HepG2 (cell line): ENCODE measurements around the gene NKD2. TPM values are rescaled to one million over a fixed set of nuclear protein-coding genes. Genes with fewer than 3 reads are reported as not detected.

ENCODE experiments used
- ATAC-seq: fragments of 200-7000 bp; cut with Tn5 transposase; 3 replicates; pipeline ENCODE4 v1.9.1; 2020; ENCODE audit warnings: mild to moderate bottlenecking, moderate library complexity
- BruUV-seq: library from RNA; stranded (reverse); fragments of 400-500 nt; replicated peaks from 2 replicates; lab custom pipeline; 2021; lab: Mats Ljungman, UMichigan
- CTCF ChIA-PET: fragments of 300-600 bp; formaldehyde crosslinking; extraction: SDS; loops from one replicate; lab custom pipeline; 2021; ENCODE audit warnings: low total read pairs, inconsistent platforms, low intra/inter-chr PET ratio; lab: Yijun Ruan, JAX
- POLR2A ChIA-PET: fragments of 350-600 bp; sonication (Branson Sonifier 250); formaldehyde crosslinking; loops from one replicate; lab custom pipeline; 2020; ENCODE audit warnings: antibody characterized with exemption, inconsistent platforms; lab: Yijun Ruan, JAX
- DNase-seq: peaks from one replicate; pipeline ENCODE4 v3.0.0-alpha.2; 2015; ENCODE audit warnings: low spot score
- FAIRE-seq: peaks from 3 replicates; lab custom pipeline; 2011; peaks lifted over from hg19 to GRCh38; lab: Jason Lieb, UNC
- H2AFZ ChIP-seq: one replicate; pipeline ENCODE4 v1.6.1; 2011; ENCODE audit warnings: low read length, inconsistent platforms
- H3K27ac ChIP-seq: fragments of 300-600 bp; 3 replicates; pipeline ENCODE4 v1.8.0; 2011; ENCODE audit warnings: mixed run types, mild to moderate bottlenecking, mixed read lengths, low read length, inconsistent platforms; ENCODE audit not compliant: insufficient read depth; ENCODE audit errors: extremely low read length
- H3K27me3 ChIP-seq, 2 experiments: fragments of 200-600 bp in 1 of 2; 2 replicates in 1 of 2; 3 replicates in 1 of 2; pipeline versions ENCODE4 v1.6.0 to v1.8.0; 2011; ENCODE audit warnings: low read length in 2 of 2, mild to moderate bottlenecking in 2 of 2, moderate library complexity in 2 of 2, inconsistent platforms in 1 of 2; ENCODE audit not compliant: insufficient read depth in 2 of 2, control insufficient read depth in 1 of 2
- H3K36me3 ChIP-seq, 2 experiments: fragments of 200-600 bp in 1 of 2; replicated peaks in 1 of 2; 2 replicates in 1 of 2; 3 replicates in 1 of 2; pipeline versions ENCODE4 v1.5.1 to v1.8.0; 2011; ENCODE audit warnings: low read length in 2 of 2, inconsistent platforms in 1 of 2; ENCODE audit not compliant: insufficient read depth in 2 of 2, control insufficient read depth in 1 of 2
- H3K4me1 ChIP-seq: 2 replicates; pipeline ENCODE4 v1.5.1; 2012; ENCODE audit warnings: low read length, inconsistent platforms; ENCODE audit not compliant: insufficient read depth
- H3K4me2 ChIP-seq: 2 replicates; pipeline ENCODE4 v1.6.0; 2011; ENCODE audit warnings: low read depth, low read length, inconsistent platforms
- H3K4me3 ChIP-seq, 3 experiments: fragments of 200-600 bp in 1 of 3; sonication (generic), shearing (Covaris generic) in 1 of 3; replicated peaks in 1 of 3; 2 replicates each; pipeline ENCODE4 v1.5.1; 2011 to 2016; ENCODE audit warnings: low read length in 3 of 3, inconsistent platforms in 2 of 3, low read depth in 2 of 3, mild to moderate bottlenecking in 2 of 3, control low read depth in 1 of 3, mixed read lengths in 1 of 3; ENCODE audit not compliant: insufficient read depth in 1 of 3
- H3K79me2 ChIP-seq: one replicate; pipeline ENCODE4 v1.6.1; 2011; ENCODE audit warnings: low read length, inconsistent platforms; ENCODE audit not compliant: insufficient read depth
- H3K9ac ChIP-seq: 2 replicates; pipeline ENCODE4 v1.6.0; 2011; ENCODE audit warnings: mild to moderate bottlenecking, low read depth, low read length, inconsistent platforms; ENCODE audit not compliant: insufficient read depth
- H3K9me3 ChIP-seq: 2 replicates; pipeline ENCODE4 v1.5.1; 2012; ENCODE audit warnings: mild to moderate bottlenecking, low read length
- H4K20me1 ChIP-seq: 2 replicates; pipeline ENCODE4 v1.6.0; 2011; ENCODE audit warnings: inconsistent platforms, mild to moderate bottlenecking, low read length, moderate library complexity; ENCODE audit not compliant: insufficient read depth
- ATF5 ChIP-seq: sonication (generic); formaldehyde crosslinking; IDR thresholded peaks from 2 replicates; pipeline ENCODE4 v1.4.0; 2020; ENCODE audit warnings: mild to moderate bottlenecking, low read depth, missing genetic modification reagents
- EZH2 ChIP-seq: conservative IDR thresholded peaks from 2 replicates; pipeline ENCODE4 v1.6.1; 2012; ENCODE audit warnings: mild to moderate bottlenecking, low read depth, low read length, moderate library complexity
- GABPA ChIP-seq, 2 experiments: IDR thresholded peaks; 2 replicates each; pipeline ENCODE4 v1.6.1; 2011 to 2016; ENCODE audit warnings: low read depth in 2 of 2, low read length in 1 of 2, missing biosample characterization in 1 of 2, missing genetic modification characterization in 1 of 2
- IRF2 ChIP-seq: IDR thresholded peaks from 2 replicates; pipeline ENCODE4 v1.6.1; 2018; ENCODE audit warnings: missing genetic modification reagents, missing compliant biosample characterization
- KLF9 ChIP-seq: IDR thresholded peaks from 2 replicates; pipeline ENCODE4 v1.6.1; 2016; ENCODE audit warnings: low read depth
- RNF2 ChIP-seq: fragments of 450-650 bp; conservative IDR thresholded peaks from 2 replicates; pipeline ENCODE4 v1.6.1; 2016; ENCODE audit warnings: low read depth
- SETDB1 ChIP-seq: sonication (generic); formaldehyde crosslinking; IDR thresholded peaks from 2 replicates; pipeline ENCODE4 v1.5.1; 2020; ENCODE audit warnings: missing genetic modification reagents, mild to moderate bottlenecking, borderline replicate concordance
- ZIK1 ChIP-seq: sonication (generic); formaldehyde crosslinking; IDR thresholded peaks from 2 replicates; pipeline ENCODE4 v1.5.0; 2020; ENCODE audit warnings: mild to moderate bottlenecking, low read depth, missing genetic modification reagents, borderline replicate concordance
- ZNF558 ChIP-seq: sonication (generic); formaldehyde crosslinking; IDR thresholded peaks from 2 replicates; pipeline ENCODE4 v1.9.0; 2022; ENCODE audit warnings: mild to moderate bottlenecking, missing genetic modification reagents, borderline replicate concordance
- WGBS: methylation state at CpG from one replicate; pipeline ENCODE4 v1.1.6; 2017; ENCODE audit warnings: low lambda C conversion rate; 5-methylcytosine and 5-hydroxymethylcytosine counted together
- in situ Hi-C: cut with HindIII; loops from 2 replicates; pipeline ENCODE4 v1.10.0; 2017; ENCODE audit warnings: low pct_unique_long_range_greater_than_20kb; ENCODE audit not compliant: extremely low pct_ligation_motif_present
- intact Hi-C: fragments of 100-400 bp; cut with micrococcal nuclease; formaldehyde crosslinking; loops from one replicate; pipeline ENCODE4 v1.10.0; 2022; ENCODE audit not compliant: unreplicated experiment
- polyA plus RNA-seq, 8 experiments: library from polyadenylated mRNA; depleted of rRNA in 3 of 8; stranded (reverse) in 7 of 8; unstranded in 1 of 8; fragments of >200 nt; fragmentation: Illumina TruSeq in 4 of 8; extraction: Trizol in 4 of 8; gene quantifications; 2 replicates each; pipeline versions ENCODE4 v1.2.1 to v1.2.3, GENCODE V29; 2011 to 2016; ENCODE audit warnings: low read depth in 4 of 8, missing spikeins in 1 of 8, mixed read lengths in 1 of 8; ENCODE audit not compliant: insufficient read depth in 1 of 8
- total RNA-seq, 5 experiments: library from RNA; depleted of rRNA; stranded (reverse); fragments of >200 nt; fragmentation: Illumina TruSeq; extraction: Trizol; gene quantifications; 2 replicates each; pipeline ENCODE4 v1.2.3, GENCODE V29; 2016; ENCODE audit warnings: low read depth in 1 of 5
- TF ChIP-seq, protein P1 (sequence below): sonication (generic); formaldehyde crosslinking; IDR thresholded peaks from 2 replicates; pipeline ENCODE4 v1.4.0; 2020; ENCODE audit warnings: missing genetic modification reagents, mild to moderate bottlenecking, borderline replicate concordance
- TF ChIP-seq, protein P2 (sequence below): sonication (generic); formaldehyde crosslinking; IDR thresholded peaks from 2 replicates; pipeline ENCODE4 v1.5.1; 2020; ENCODE audit warnings: missing genetic modification reagents, mild to moderate bottlenecking, borderline replicate concordance

NKD2 gene
- total and polyA plus RNA-seq, 2 of the 13 experiments (the other 11 are each of a cell fraction or from before 2014, with no cell fraction given): 0.53 to 0.82 TPM

DNA sequence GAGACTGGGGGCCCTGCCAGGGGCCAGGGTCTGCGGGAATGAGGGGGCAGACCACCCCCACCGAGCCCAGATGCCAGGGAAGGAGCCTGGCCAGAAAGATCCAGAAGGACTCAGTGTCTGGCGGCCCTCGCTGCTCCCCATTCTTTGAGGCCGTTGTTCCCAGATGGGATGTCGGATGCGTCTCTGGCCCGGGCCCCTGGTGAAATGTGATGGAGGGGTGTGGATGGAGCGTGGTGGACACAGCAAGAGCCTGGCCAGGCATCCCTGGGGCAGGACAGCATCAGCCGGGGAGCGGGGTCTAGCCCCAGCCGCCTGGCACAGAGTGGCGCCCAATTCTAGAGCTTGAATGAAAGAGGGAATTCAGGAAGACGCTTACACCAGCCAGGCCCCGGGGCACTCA, 46.2 kb upstream of the NKD2 start:
- POLR2A ChIA-PET: no interaction called here
- 32% methylated on average over 5 of the region's 15 CpGs for WGBS

More for the DNA sequence above, 46.2 kb upstream of the NKD2 start:
- CTCF ChIA-PET: no interaction called here
- Histone ChIP-seq H4K20me1 (no peaks in the 10 kb centered on the region), H3K4me3 (no peak overlapping the region), H2AFZ (no peak overlapping the region), H3K27ac (no peak overlapping the region), H3K27me3 (peaks cover 7 to 71% of the 10 kb centered on the region in 2 experiments; a peak in 4 of 5 replicates), H3K9ac (no peak overlapping the region), H3K4me1 (peaks cover 21% of the 10 kb centered on the region), H3K79me2 (no peaks in the 10 kb centered on the region), H3K36me3 (no peaks in the 10 kb centered on the region), H3K4me2 (no peak overlapping the region), H3K9me3 (no peaks in the 10 kb centered on the region)
- no peak for FAIRE-seq
- no peak for ATAC-seq
- no peak for DNase-seq
- in situ Hi-C loops (no loop called here), intact Hi-C loops (no loop called here)
- BruUV-seq: no TSS peak
- TF ChIP-seq ZIK1 (CRISPR knock-in tag): no peak
- TF ChIP-seq SETDB1 (CRISPR knock-in tag): no peak
- TF ChIP-seq, protein P1, sequence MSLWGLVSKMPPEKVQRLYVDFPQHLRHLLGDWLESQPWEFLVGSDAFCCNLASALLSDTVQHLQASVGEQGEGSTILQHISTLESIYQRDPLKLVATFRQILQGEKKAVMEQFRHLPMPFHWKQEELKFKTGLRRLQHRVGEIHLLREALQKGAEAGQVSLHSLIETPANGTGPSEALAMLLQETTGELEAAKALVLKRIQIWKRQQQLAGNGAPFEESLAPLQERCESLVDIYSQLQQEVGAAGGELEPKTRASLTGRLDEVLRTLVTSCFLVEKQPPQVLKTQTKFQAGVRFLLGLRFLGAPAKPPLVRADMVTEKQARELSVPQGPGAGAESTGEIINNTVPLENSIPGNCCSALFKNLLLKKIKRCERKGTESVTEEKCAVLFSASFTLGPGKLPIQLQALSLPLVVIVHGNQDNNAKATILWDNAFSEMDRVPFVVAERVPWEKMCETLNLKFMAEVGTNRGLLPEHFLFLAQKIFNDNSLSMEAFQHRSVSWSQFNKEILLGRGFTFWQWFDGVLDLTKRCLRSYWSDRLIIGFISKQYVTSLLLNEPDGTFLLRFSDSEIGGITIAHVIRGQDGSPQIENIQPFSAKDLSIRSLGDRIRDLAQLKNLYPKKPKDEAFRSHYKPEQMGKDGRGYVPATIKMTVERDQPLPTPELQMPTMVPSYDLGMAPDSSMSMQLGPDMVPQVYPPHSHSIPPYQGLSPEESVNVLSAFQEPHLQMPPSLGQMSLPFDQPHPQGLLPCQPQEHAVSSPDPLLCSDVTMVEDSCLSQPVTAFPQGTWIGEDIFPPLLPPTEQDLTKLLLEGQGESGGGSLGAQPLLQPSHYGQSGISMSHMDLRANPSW (CRISPR knock-in tag): no peak
- TF ChIP-seq IRF2 (CRISPR knock-in tag): no peak
- TF ChIP-seq GABPA (IDR thresholded peaks at IDR 0.05; ENCODE audit: low read depth, low read length): no peak
- TF ChIP-seq GABPA (CRISPR knock-in tag; IDR thresholded peaks at IDR 0.05; ENCODE audit: low read depth): no peak
- TF ChIP-seq RNF2: no peak
- TF ChIP-seq ZNF558: no peak
- TF ChIP-seq KLF9 (CRISPR knock-in tag): no peak
- TF ChIP-seq EZH2: no peak
- TF ChIP-seq, protein P2, sequence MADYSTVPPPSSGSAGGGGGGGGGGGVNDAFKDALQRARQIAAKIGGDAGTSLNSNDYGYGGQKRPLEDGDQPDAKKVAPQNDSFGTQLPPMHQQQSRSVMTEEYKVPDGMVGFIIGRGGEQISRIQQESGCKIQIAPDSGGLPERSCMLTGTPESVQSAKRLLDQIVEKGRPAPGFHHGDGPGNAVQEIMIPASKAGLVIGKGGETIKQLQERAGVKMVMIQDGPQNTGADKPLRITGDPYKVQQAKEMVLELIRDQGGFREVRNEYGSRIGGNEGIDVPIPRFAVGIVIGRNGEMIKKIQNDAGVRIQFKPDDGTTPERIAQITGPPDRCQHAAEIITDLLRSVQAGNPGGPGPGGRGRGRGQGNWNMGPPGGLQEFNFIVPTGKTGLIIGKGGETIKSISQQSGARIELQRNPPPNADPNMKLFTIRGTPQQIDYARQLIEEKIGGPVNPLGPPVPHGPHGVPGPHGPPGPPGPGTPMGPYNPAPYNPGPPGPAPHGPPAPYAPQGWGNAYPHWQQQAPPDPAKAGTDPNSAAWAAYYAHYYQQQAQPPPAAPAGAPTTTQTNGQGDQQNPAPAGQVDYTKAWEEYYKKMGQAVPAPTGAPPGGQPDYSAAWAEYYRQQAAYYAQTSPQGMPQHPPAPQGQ: no peak
- TF ChIP-seq ATF5 (CRISPR knock-in tag): no peak
